ENCODE data around the gene TACR1.
"Not testable (repeated sequence)": the region's sequence is repeated elsewhere in the genome, so short reads cannot be mapped to it uniquely, and the experiment has no call there.

Gene TACR1

DNA sequence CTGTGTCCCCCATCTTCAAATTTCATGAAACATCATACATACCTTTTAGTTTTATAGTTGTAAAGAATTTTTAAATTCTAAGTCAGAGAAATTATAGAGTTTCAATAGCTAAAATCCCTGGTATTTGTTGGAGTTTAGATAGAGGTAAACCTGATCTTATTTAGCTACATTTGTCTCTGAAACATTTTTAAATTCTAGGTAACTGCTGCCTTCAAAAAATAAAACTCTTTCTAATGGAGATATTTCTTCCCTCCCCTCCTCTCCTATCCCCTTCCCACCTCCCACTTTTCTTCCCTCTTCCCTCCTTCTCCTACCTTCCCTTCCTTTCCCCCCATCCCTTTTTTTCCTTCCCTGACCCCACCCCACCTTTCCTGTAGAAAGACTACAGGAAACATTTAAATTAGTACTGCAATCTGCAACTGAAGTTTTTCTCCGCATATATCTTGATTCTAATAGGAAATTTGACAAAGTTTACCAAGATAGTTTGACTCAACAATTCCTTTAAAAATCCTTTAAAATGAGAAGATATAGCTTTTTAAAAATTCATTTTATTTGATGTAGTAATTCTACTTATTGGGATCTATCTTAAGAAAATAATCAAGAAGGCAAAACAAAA is 4.1 kb downstream of the TACR1 start:
- no peak for DNase-seq

DNA sequence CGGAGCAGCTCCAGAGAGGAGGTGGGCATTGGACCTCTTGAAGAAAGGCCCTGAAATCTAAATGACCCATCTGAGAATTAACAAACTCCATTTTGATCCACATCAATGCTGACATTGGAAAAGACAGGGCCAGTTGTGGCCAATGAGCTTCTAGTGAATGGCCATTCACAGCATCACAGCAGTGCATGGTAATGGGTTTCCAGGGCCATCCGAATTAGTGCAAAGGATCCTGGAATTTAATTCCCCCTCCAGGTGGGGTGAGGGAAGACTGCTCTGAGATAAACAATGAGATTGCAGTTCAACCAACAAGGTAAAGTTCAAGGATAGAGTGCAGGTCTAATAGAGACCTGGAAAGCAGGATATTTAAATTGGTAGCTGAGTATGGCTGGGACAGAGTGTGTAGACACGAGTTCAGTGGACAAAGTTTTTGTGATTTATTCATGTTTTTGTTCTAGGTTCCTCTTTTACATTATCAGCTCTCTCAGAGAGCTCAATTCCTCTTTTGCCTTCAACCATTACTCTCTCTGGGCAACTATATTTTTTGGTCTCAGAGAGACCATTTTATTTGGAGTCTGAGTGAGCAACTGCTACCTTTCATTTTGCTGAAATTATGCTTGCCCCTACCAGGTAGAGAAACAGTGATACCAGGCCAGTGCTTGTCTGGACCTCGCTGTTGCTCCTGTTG is 5.0 kb downstream of the TACR1 start:
- DNase-seq: no peak

DNA sequence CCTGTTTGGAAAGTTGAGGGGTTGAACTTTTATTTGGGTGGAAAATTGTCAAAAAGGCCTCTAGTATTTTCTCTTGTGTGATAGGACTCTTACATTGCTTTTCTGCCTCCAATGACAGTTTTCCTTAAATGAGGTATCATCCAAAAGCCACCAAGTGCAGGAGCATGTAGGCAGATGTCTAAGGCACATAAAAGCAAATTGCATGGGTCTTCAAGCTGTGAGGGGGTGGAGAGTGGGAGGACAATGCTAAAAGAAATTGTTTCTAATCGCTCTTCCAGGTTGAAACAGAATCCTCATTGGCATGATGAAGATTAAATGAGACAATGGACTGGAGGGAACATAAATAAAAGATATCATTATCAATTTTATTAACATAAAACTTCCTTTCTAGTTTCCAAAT is 6.8 kb downstream of the TACR1 start:
- DNase-seq: peak in 4 of 56 donors; percentile 5 to 29 (median 10)

DNA sequence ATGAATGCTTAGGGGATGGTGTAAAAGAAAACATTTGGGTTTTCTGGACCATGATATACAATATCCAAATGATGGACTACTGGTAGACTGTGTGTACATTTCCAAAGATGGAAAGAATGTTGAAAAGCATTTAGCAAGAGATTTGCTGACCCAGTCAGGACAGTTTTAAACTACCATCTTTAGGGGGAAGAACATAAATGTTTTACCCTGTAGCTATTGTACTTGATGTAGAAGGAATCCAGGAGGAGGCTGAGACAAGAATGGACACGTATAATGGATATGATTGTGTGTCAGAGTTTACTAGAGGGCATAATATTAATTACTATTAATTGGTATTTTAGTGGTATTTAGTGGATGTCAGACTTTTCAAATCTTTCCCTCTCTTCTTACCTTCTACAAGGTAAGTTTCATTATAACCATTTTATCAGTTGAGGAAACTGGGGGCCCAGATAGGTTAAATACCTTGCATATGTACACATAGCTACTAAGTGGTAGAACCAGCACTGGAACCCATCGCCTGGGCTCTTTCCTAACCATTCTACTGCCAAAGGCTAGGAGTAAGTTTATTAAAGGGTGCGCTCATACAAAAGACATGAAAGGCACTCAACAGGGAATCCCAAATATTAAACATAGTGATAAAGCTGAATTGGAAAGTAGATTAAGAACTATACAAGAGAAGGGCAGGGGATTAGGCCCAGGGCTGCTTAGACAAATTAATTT is 8.9 kb downstream of the TACR1 start:
- no peak for DNase-seq

DNA sequence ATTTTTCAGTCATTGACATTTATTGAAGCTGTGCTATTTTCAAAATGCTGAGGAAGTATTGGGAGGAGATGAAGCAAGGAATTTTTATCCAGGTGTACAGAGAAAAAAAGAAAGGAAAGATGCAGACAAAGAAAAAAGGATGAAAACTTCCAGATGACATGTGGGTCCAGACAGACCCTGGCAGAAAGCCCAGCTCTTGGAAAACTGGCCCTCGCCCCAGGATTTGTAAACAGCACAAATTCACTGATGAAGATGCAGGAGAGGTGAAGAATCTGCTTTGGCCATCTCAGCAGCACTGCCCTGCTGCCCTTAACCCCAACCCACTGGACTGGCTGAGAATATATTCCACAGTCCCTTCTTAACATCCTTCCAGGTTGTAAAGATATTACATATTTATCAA is 12.5 kb downstream of the TACR1 start:
- DNase-seq: peak in 1 of 56 donors; percentile 2

DNA sequence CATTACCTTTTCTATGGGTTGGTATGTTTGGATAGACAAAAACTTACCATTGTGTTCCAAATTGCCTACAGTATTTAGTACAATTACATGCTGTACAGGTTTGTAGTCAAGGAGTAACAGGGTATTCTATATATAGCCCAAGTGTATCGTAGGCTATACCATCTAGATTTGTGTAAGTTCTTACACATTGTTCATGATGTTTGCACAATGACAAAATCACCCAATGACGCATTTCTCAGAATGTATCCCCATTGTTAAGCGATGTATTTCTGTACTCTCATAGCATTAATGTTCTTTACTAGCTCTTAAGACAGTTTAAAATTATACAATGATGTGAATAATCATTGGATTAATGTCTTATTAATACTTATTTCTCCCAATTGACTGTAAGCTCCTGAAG is 16.7 kb downstream of the TACR1 start:
- no peak for DNase-seq

DNA sequence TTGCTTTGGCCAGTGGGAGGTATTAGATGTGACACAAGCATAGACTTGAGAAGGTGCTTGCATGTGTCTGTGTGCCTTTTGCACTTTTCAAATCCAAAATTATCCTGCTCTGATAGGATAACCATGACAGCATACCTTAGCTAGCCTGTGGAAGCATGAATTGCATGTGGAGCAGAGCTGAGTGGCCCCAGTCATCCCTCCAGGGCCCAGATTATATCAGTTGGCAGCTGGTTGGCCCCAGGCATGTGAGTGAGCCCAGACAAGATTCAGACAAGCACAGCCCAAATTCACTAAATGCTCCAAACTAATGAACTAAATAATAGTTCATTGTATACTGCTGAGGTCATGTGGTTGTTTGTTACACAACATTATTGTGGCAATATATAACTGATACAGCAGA is 18.8 kb downstream of the TACR1 start:
- DNase-seq: no peak

DNA sequence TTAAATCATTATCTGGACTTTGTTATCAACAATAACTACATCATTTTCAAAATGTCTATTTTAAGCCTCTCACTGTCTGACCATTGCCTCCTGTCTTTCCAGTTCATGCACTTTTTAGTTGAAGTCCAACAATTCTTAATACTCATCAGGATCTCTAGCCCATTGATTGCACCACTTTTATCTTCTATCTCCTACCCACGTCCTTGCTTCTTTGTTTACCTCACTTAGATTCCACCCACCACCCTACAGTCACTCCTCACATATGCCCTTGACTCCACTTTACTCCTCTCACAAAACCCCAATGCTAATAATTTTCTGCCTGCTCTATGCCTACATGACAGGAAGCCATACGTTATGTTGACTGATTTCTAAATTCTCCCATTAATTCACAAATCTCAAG is 21.9 kb downstream of the TACR1 start:
- no peak for DNase-seq

DNA sequence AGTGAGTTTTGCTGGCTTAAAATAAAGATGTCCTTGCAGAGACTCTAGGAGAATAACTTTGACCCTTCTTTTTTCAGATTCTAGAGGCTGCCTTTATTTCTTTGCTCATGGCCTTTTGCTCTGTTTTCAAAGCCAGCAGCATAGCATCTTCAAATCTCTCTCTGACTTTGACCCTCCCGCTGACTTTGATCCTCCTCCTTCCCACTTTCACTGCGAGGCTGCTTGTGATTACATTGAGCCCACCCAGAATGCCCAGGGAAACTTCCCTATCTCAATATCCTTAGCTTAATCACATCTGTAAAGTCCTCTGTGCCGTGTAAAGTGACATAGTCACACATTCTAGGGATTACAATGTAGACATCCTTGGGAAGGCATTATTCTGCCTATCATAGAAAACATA is 23.9 kb downstream of the TACR1 start:
- no peak for DNase-seq

DNA sequence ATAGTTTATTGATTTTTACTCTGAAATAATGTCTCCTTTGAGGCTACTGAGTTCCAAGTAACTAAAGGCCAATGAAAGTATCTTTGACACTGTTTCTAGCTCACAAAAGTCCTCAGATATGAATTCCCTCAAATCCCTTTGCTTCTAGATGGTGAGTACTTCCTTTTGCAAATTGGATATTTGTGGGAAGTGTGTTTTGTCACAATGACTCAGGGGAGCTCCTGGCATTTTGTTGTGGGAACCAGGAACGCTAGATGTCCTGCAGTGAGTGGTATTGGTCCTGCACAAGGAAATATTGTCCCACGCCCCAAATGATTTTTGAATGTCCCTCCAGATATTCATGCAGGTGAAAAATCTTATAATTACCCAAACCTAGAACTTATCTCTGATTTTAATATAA is 24.3 kb downstream of the TACR1 start:
- no peak for DNase-seq

DNA sequence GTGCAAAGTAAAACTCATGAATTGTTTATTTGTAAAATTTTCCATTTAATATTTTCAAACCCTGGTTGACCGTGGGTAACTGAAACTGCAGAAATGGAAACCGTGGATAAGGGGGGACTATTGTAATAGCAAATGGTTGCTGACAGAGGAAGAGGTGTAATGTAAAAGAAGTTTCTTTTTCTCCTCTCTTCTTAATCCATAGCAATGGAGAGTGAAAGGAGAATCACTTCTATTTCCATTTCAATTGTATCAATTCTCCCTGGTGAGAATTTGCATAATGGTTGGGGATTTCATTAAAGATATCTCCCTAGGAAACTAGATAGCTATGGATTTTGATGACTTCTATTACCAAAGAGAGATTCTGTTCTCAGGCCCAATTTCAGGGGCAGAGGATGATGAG is 24.8 kb downstream of the TACR1 start:
- DNase-seq: no peak

DNA sequence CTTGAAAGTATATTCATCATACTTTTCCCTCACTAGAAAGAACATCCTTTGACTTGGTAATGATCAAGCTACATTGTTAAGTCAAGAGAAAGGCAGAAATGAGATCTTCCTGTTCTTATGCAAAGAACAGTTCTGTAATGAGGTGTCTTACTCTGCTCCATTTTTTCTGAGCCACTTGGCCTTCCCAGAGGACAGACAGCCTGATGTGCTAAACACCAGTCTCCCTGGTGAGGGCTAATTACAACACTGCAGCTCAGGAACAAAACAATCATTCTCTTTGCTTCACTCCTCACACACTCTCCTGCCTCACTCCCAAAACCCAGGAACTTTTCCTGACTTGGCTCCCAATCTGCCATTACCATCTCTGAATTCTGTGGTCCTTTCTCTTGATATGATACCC is 25.6 kb downstream of the TACR1 start:
- no peak for DNase-seq

DNA sequence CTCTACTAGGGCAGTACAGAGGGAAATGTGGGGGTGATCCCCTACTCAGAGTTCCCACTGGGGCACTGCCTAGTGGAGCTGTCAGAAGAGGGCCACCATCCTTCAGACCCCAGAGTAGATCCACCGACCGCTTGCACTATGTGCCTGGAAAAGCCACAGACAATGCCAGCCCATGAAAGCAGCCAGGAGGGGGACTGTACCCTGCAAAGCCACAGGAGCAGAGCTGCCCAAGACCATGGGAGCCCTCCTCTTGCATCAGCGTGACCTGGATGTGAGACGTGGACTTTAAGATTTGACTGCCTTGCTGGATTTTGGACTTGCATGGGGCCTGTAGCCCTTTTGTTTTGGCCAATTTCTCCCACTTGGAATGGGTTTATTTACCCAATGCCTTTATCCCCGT is 27.9 kb downstream of the TACR1 start:
- not testable (repeated sequence) for DNase-seq

DNA sequence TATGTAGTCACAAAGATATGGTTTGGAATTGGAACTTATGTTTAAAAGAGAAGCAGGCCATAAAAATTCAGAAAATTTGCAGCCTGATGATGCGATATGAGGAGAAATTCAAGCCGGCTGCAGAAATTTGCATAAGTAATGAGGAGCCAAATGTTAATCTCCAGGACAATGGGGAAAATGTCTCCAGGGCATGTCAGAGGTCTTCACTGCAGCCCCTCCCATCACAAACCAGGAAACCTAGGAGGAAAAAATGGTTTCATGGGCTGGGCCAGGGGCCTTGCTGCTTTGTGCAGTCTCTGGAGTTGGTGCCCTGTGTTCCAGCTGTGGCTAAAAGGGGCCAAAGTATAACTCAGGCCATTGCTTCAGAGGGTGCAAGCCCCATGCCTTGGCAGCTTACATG is 28.4 kb downstream of the TACR1 start:
- DNase-seq: no peak

DNA sequence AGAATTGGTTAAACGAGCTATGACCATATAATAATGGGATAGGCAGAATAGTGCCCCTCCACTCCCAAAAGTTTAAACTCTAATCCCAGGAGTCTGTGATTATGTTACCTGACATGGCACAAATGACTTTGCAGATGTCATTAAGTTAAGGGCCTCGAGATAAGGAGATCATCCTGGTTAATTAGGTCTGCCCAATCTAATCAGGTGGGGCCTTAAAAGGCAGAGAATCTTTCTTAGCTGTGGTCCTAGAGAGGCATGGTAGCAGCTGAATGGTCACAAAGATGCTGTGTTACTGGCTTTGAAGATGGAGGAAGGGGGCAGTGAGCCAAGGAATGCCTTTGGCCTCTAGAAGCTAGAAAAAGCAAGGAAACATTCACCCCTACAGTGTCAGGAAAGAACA is 31.1 kb downstream of the TACR1 start:
- DNase-seq: no peak

DNA sequence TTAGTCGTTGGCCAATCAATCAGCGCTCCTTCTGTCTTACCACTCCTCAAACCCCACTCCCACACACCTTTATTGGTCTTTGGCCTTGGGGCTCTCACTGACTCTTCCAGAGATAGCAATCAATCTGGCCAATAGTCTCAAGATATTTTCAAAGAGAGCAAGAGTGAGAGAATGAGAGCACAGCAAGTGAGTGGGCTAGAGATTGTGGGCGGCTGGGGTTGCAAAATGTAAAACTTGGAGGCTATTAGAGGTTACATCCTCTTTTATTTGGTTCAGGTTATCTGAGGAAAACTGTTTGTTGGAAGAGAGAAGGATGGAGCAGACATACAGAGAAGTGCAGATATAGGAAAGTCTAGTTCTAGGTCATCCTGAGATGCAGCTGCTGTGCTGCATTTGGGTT is 32.8 kb downstream of the TACR1 start:
- no peak for DNase-seq

DNA sequence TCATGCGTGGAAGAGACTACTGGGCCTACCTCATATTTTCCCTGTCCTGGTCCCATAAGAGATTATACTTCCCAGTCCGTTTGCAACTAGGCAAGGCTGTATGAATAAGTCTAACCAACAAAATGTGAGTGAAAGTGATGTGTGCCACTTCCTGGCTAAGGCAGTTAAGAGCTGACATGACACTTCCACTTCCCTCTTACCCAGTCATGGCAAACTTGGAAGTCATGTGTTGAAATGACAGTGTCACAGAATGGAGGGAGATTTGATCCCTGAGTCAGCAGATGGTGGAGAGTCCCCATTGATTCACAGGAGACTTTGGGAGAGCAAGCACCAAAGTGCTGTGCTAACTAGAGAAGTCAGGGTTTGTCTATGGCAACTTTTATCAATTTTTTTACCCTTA is 36.4 kb downstream of the TACR1 start:
- no peak for DNase-seq

DNA sequence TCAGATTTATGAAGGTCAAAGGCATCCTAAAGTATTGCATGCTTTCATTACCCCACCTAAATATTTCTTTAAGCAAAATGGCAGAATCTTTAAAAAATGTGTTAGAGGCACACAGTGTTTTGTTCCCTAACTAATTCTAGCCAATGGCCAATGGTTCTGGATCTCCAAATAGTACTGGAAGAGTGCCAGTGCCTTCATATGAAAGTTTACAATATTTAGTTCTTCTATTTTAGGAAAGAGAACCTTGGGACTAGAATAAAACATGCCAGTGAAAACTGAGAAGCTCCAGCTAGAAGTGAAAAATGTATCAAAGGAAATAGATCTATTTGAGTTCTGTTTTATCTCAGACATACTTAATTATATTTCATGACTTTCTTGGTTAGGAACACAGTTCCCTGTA is 37.1 kb downstream of the TACR1 start:
- DNase-seq: no peak

DNA sequence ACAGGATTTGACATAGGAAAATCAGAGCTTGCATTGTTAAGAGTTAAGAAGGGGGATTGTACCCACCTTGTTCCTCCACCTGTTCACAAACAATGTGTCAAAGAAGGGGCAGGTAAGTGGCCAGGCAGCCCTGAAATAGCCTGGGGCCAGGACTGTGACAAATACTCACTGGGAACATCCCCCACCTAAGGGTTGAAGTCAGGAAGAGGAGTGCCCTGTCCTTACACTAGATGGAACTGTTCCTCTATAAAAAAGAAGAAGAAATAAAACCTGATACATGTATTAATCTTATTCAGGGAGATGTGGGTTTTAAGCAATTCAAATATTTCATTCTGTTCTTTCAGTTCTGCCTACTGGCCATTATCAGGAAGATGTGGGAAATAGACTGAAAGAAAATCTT is 41.9 kb downstream of the TACR1 start:
- DNase-seq: no peak

DNA sequence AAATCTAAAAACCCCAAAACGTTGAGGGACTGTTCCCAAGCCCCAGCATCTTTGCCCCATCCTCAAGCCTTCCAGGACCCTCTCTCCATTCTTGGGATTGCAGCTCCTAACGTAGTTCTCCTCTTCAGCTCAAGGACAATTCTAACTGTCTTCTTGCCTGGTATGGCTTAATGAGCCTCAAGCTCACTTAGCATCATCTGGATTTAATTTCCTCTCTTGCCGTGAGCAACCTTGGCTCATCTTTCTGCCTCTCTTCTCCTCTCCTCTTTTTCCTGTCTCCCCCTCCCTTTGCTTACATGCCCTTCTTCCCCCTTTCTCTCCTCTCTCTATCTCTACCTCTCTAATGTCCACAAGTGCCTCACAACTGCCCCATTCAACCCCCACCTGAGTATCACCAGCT is 44.2 kb downstream of the TACR1 start:
- no peak for DNase-seq

DNA sequence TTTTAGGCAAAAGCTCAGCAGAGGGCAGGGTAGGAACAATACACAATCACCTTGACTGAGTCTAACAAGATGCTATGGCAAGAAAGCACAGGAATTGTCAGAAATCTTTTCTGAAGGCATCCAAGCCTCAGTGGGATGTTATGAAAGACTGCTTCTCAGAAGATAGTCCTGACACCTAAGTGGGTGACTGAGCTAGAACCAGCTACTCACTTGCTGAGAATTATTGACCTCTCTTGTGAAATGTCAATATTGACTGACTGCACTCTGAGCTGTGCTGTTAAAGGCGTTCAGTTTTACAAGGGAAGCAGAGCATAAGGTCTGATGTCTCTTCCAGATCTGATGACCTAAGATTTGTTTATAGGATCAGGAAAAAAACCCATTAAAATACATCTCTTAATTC is 46.1 kb downstream of the TACR1 start:
- no peak for DNase-seq

DNA sequence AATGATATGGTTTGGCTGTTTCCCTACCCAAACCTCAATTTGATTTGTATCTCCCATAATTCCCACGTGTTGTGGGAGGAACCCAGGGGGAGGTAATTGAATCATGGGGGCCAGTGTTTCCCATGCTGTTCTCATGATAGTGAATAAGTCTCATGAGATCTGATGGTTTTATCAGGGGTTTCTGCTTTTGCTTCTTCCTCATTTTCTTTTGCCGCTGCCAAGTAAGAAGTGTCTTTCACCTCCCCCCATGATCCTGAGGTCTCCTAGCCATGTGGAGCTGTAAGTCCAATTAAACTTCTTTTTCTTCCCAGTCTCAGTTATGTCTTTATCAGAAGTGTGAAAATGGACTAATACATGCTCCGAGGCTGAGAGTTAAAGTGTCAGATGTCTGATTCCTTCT is 47.1 kb downstream of the TACR1 start:
- not testable (repeated sequence) for DNase-seq

DNA sequence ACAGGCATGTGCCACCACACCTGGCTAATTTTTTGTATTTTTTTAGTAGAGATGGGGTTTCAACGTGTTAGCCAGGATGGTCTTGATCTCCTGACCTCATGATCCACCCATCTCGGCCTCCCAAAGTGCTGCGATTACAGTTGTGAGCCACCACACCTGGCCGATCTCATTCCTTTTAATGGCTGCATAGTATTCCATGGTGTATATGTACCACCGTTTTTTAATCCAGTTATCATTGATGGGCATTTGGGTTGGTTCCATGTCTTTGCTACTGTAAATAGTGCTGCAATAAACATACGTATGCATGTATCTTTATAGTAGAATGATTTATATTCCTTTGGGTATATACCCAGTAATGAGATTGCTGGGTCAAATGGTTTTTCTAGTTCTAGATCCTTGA is 51.4 kb downstream of the TACR1 start:
- not testable (repeated sequence) for DNase-seq
